NOMO-1 treated with dmso at 0.1 percent for 144 hours (cell line): Measurements from ENCODE around the gene PLEKHM2.
"Not testable (repeated sequence)": the region's sequence is repeated elsewhere in the genome, so short reads cannot be mapped to it uniquely, and the experiment has no call there.

Source experiments
- DNase-seq: peaks from one replicate; lab custom pipeline; 2025; ENCODE audit not compliant: unreplicated experiment; lab: John Stamatoyannopoulos, UW

Gene PLEKHM2

DNA sequence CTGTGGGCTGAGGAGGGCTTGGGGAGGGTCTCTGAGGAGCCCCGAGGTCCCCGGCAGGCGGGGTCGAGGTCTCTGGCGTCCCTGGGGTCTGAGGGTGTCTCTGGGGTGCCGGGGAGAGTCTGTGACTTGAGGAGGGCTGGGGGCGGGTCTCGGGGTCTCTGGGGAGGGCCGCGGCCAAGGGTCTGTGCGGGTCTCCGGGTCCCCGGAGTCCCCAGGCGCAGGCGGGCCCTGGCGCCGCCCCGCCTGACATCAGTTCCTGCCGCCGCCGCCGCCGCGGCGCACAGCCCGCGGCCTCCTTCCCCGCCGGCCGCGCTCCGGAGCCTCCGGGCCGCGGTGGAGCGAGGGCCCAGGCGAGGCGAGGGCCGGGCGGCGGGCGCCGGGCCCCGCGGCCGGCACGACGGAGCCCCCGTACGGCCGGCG lies at the start of gene PLEKHM2:
PLEKHM2 (plus strand) TSS at position 279 of the 420 bp plus-strand sequence. CDS start 239 bp downstream, outside the sequence.
- peak; percentile 24 for DNase-seq

GRCh38 chr1:15636436-15636835 lies 47.7 kb upstream of the PLEKHM2 start:
- no peak for DNase-seq

DNA sequence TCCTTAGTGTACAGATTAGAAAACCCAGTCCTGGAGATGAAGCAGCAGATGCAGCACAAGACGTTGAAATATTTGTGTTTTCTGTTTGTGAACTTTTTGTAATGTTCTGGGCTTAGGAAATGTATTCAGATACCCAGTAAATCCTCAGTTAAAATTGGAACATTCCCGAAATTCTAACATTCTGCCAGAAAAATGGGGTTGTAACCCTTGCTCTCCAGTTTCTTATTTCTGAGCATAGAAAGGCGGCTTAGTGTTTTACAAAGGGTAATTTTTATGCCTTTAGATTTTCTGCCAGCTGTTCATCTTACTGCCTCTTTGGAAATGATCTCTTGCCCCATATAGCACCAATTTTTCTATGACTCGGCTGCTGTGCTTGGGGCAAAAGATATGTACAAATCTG lies 46.3 kb upstream of the PLEKHM2 start:
- DNase-seq, result no peak

- DNase-seq, result no peak
Measured at GRCh38 chr1:15639262-15639661, 44.9 kb upstream of the PLEKHM2 start.

- no peak for DNase-seq
Measured at GRCh38 chr1:15639931-15640330, 44.2 kb upstream of the PLEKHM2 start.

DNA sequence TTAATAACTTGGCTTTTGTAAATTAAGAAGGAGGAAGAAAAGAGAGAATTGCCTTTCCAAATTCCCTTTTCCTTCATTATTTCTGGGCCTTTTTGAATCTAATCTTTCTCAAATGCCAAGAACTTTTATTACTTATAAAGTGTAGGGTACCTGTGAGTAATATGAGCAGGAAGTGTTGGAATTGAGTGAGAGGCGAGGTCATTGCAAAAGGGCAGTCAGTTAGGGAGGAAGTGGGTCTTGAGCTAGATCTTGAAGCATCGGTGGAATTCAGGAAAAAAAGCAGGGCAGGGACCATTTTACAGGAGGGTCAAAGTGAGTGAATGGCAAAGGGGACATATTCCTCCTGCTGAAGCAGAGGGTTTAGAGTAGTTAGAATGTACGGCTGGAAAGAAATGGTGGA lies 43.5 kb upstream of the PLEKHM2 start:
- no peak for DNase-seq

DNA sequence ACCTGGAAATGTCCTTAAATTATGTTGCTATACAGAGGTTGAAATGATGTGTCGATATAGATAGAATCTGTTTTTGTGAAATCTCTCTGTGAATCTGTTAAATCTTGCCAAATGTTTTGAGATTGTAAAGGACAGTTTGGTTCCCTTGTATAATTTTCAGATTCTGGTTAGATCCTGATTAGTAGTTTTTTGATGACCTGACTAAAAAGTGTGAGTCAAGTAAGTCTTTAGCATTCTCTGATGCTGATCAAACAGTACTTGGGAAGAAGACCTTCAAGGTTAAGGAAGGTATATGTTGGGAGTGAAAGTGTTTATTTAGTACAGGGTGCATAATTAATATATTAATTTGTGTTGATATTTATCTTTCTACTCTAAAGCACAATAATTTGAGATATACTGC lies 34.2 kb upstream of the PLEKHM2 start:
- no peak for DNase-seq

DNA sequence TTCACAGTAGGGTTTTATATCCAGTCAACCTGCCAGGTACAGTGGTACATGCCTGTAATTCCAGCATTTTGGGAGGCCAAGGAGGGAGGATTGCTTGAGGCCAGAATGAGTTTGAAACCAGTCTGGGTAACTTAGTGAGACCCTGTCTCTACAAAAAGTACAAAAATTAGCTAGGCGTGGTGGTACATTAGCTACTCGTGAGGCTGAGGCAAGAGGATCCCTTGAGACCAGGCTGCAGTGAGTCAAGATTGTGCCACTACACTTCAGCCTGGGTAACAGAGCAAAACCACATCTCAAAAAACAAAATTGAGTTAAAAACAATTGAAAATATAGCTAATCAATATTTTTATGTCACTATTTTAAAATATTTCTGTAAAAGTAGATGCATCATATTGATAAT lies 33.7 kb upstream of the PLEKHM2 start:
- no peak for DNase-seq

- not testable (repeated sequence) for DNase-seq
Measured at GRCh38 chr1:15652130-15652529, 32.0 kb upstream of the PLEKHM2 start.

- no peak for DNase-seq
Measured at GRCh38 chr1:15654091-15654690, 29.9 kb upstream of the PLEKHM2 start.

DNA sequence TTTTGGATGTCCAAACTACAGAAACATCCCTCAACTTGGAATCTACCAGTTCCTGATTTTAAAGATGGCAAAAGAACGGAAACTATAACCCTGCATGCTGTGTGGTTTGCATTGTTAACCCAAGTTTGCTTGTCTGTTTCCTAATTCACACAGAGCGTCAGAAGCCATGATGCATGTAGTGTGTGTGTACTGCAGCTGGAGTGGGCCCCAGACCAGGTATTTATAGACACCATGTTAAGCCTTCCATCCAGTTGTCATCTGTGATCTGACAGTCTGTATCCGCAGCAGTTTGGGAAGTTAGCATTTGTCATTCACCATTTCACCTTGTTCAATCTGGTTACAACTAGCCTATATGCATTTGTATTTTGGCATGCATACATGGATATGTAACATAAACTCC lies 27.7 kb upstream of the PLEKHM2 start:
- DNase-seq, result no peak

GRCh38 chr1:15657021-15657420 lies 27.1 kb upstream of the PLEKHM2 start:
- no peak for DNase-seq

- no peak for DNase-seq
Measured at GRCh38 chr1:15660151-15660550, 24.0 kb upstream of the PLEKHM2 start.

DNA sequence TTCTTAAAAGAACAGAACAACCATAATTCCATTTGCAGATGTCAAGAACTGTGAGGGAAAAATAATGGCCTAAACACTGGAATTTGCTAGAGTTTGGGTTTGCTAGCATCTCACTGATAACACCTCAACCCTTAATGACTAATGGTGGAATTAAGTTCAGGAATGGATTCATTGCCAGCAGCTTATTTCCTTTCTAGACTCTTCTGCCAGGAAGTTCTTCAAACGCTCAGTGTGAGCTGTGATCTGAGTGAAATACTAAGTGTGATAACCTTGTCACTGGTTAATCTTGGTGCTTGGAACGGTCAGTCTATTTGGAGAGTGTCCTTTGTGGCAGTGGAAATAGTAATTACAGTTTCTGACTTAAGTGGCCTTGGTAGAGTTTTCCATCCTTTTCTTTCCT lies 21.6 kb upstream of the PLEKHM2 start:
- no peak for DNase-seq

GRCh38 chr1:15663925-15664324 lies 20.2 kb upstream of the PLEKHM2 start:
- DNase-seq, result no peak

DNA sequence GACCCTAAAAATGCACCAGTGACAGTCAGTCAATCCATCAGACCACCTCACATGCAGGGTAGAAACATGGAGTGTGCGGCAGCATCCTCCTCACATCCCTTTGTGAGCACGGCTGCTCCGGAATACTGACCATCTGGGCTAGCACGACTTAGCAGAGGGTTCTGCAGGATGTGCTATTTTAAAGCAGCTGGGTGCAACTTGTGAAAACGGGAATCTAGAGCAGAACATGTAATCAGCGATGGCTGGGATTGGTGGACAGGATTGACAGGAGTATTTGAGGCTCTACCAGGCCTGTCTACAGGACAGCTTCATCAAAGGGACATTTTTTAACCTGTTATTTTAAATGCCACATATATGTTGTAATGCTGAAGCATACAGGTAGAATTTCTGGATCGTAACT lies 16.8 kb upstream of the PLEKHM2 start:
- no peak for DNase-seq

- DNase-seq, result no peak
Measured at GRCh38 chr1:15668089-15668754, 15.9 kb upstream of the PLEKHM2 start.

GRCh38 chr1:15669074-15669473 lies 15.0 kb upstream of the PLEKHM2 start:
- DNase-seq, result no peak

GRCh38 chr1:15669864-15670263 lies 14.3 kb upstream of the PLEKHM2 start:
- no peak for DNase-seq

GRCh38 chr1:15671430-15671829 lies 12.7 kb upstream of the PLEKHM2 start:
- DNase-seq, result no peak

DNA sequence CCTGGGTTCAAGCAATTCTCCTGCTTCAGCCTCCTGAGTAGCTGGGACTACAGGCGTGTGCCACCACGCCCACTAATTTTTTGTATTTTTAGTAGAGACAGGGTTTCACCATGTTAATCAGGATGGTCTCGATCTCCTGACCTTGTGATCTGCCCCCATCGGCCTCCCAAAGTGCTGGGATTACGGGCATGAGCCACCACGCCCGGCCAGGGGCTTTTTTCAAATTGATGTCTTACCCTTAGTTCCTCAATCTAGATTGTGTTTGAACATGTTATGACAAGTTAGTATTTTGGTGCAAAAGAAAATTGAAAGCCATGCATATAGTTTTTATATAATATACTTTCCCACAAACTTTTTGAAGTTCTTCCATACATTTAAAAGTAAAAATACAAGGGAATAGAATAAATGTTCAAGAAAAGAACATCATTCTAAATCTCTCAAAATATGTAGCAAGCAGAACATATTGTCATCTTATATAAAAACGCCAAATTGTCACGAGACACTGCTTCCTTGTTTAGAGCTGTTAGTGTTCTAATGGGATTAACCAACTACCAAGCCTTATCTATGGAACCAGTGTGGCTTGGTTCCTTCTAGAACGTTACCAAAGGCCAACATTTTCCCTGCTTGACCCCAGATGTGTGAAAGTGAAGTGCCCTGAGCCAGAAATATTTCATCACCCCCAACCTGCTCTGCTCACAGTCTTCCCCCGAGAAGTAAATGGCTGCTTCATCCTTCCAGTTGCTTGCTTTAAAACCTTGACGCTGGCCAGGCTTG lies 9.5 kb upstream of the PLEKHM2 start:
- DNase-seq, result peak; percentile 12

- DNase-seq, result no peak
Measured at GRCh38 chr1:15676010-15676409, 8.1 kb upstream of the PLEKHM2 start.
